GM18868 (cell line): ENCODE results near the gene CAMP.
"Not testable (repeated sequence)": the region's sequence is repeated elsewhere in the genome, so short reads cannot be mapped to it uniquely, and the experiment has no call there.

Experiments used
- ATAC-seq: cut with Tn5 transposase; IDR thresholded peaks from one replicate; pipeline ENCODE4 v1.9.1; 2021; ENCODE audit warnings: mild to moderate bottlenecking, moderate library complexity; ENCODE audit not compliant: unreplicated experiment

The CAMP gene

GRCh38 chr3:48248095-48248850 is 25.0 kb downstream of the CAMP start:
- no peak for ATAC-seq

- no peak for ATAC-seq
Observed at GRCh38 chr3:48256557-48256956, 33.3 kb downstream of the CAMP start.

DNA sequence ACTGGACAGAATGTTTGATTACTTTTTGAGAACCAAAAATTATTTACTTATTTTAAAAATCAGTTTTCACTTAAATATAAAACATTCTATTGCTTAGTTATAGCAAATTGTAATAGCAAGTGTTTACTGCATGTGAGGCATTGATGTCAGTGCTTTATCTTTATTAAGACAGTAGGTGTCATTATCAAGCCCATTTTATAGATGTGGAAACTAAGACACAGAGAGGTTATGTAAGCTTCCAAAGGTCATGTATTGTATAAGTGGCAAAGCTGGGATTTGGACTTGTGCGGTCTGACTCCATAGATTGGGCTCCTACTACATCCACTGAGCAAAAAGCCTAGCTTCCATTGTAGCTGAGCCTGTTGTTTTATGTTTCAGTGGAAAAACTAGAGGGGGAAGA is 35.2 kb downstream of the CAMP start:
- ATAC-seq: no peak

GRCh38 chr3:48267782-48268181 is 44.5 kb downstream of the CAMP start:
- ATAC-seq: no peak

GRCh38 chr3:48268381-48268935 is 45.2 kb downstream of the CAMP start:
- ATAC-seq: peak; percentile 60

- no peak for ATAC-seq
Observed at GRCh38 chr3:48268936-48269561, 45.8 kb downstream of the CAMP start.

DNA sequence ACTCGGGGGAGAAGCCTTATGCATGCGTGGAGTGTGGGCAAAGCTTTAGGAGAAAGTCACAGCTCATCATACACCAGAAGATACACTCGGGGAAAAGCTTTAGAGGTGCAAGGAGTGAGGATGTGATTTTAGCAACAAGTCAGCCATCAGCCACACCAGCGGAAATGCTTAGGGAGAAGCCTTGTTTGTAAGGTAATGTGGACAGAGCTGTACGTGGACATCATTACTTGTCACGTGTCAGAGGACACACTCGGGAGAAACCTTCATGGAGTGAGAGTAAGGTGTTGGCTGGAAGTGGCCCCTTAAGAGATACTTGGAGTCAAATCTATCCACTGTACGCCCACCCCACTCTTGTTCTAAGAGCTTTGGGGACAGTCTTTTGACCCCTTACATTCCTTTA is 46.3 kb downstream of the CAMP start:
- no peak for ATAC-seq

DNA sequence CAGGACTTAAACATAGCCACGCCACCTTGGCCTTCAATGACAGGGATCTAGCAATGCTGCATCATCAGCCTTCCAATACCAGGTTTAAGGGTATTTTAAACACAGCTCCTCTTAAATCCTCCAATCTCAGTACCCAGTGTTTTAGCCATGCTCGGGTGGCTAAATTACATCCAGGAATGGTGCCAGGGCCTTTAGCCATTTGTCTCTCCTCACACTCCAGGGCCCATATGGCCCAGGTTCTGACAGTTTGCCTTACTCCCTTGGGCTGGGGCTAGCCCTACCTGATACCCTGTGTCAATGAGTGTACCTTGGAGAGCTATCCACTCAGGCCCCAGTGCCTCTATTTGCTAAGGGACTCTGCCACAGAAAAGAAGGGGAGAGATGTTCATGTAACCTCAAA is 47.0 kb downstream of the CAMP start:
- ATAC-seq: no peak

DNA sequence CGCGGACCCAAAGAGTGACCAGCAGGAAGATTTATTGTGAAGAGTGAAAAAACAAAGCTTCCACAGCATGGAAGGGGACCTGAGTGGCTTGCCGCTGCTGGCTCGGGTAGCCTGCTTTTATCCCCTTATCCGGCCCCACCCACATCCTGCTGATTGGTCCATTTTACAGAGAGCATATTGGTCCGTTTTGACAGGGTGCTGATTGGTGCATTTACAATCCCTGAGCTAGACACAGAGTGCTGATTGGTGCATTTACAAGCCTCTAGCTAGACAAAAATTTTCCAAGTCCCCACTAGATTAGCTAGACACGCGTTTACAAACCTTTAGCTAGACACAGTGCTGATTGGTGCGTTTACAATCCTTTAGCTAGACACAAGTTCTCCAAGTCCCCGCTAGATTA is 47.9 kb downstream of the CAMP start:
- ATAC-seq: not testable (repeated sequence)

DNA sequence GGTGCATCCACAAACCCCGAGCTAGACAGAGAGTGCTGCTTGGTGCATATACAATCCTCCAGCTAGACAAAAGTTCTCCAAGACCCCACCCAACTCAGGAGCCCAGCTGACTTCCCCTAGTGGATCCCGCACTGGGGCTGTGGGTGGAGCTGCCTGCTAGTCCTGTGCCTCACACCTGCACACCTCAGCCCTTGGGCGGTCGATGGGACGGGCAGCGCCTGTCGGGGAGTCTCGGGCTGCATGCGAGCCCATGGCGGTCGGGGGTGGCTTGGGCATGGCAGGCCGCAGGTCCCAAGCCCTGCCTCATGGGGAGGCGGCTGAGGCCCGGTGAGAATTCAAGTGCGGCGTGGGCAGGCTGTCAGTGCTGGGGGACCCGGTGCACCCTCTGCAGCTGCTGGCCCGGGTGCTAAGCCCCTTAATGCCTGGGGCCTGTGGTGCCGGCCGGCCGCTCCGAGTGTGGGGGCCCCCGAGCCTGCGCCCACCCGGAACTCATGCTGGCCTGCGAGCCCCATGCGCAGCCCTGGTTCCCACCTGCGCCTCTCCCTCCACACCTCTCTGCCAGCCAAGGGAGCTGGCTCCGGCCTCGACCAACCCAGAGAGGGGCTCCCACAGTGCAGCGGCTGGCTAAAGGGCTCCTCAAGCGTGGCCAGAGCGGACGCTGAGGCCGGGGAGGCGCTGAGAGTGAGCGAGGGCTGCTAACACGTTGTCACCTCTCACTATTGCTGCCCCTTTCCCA is 48.6 kb downstream of the CAMP start:
- ATAC-seq: no peak

GRCh38 chr3:48273594-48274211 is 50.4 kb downstream of the CAMP start:
- no peak for ATAC-seq

GRCh38 chr3:48274452-48274851 is 51.2 kb downstream of the CAMP start:
- ATAC-seq: no peak
